ENCODE measurements around the gene EN2. TPM values are rescaled to one million over a fixed set of nuclear protein-coding genes. Genes with fewer than 3 reads are reported as not detected.

Gene EN2
- total RNA-seq, 1 donor from 2014 or later, result not detected

GRCh38 chr7:155462163-155462735, 4.3 kb downstream of the EN2 start:
- intact Hi-C loops (cut with micrococcal nuclease), result no loop called here

- intact Hi-C loops (cut with micrococcal nuclease), result no loop called here
Measured at GRCh38 chr7:155463114-155463811, 5.3 kb downstream of the EN2 start.

GRCh38 chr7:155464183-155464582, 6.3 kb downstream of the EN2 start:
- intact Hi-C loops (cut with micrococcal nuclease), result loop anchor here (2.0 kb wide), 1 partner anchor 69 kb away; no protein-coding TSS in a partner anchor

- intact Hi-C loops (cut with micrococcal nuclease), result loop anchor here (2.0 to 5.0 kb wide), 4 partner anchors 68 to 1537 kb away; no protein-coding TSS in a partner anchor
Measured at GRCh38 chr7:155464948-155465739, 7.2 kb downstream of the EN2 start.

- intact Hi-C loops (cut with micrococcal nuclease), result loop anchor here (2.0 to 5.0 kb wide), 6 partner anchors 13 to 1555 kb away; no protein-coding TSS in a partner anchor
Measured at GRCh38 chr7:155465761-155466141, 7.8 kb downstream of the EN2 start.

- intact Hi-C loops (cut with micrococcal nuclease), result loop anchor here (2.0 to 5.0 kb wide), 5 partner anchors 13 to 1555 kb away; no protein-coding TSS in a partner anchor
Measured at GRCh38 chr7:155466142-155466813, 8.3 kb downstream of the EN2 start.

- intact Hi-C loops (cut with micrococcal nuclease), result loop anchor here (2.0 to 5.0 kb wide), 5 partner anchors 14 to 1554 kb away; no protein-coding TSS in a partner anchor
Measured at GRCh38 chr7:155466814-155467733, 9.1 kb downstream of the EN2 start.

- intact Hi-C loops (cut with micrococcal nuclease), result loop anchor here (2.0 to 5.0 kb wide), 6 partner anchors 15 to 1553 kb away; no protein-coding TSS in a partner anchor
Measured at GRCh38 chr7:155467846-155468784, 10.2 kb downstream of the EN2 start.

GRCh38 chr7:155468785-155469148, 10.8 kb downstream of the EN2 start:
- intact Hi-C loops (cut with micrococcal nuclease), result loop anchor here (2.0 to 5.0 kb wide), 4 partner anchors 40 to 1534 kb away; no protein-coding TSS in a partner anchor

- intact Hi-C loops (cut with micrococcal nuclease), result loop anchor here (2.0 to 5.0 kb wide), 4 partner anchors 39 to 1533 kb away; no protein-coding TSS in a partner anchor
Measured at GRCh38 chr7:155469311-155470185, 11.6 kb downstream of the EN2 start.

GRCh38 chr7:155470186-155470487, 12.2 kb downstream of the EN2 start:
- intact Hi-C loops (cut with micrococcal nuclease), result no loop called here

- intact Hi-C loops (cut with micrococcal nuclease), result no loop called here
Measured at GRCh38 chr7:155470686-155471638, 13.0 kb downstream of the EN2 start.

- intact Hi-C loops (cut with micrococcal nuclease), result no loop called here
Measured at GRCh38 chr7:155471718-155472117, 13.8 kb downstream of the EN2 start.

GRCh38 chr7:155477476-155477875, 19.5 kb downstream of the EN2 start:
- intact Hi-C loops (cut with micrococcal nuclease), result loop anchor here (1.0 kb wide), 1 partner anchor 13 kb away; no protein-coding TSS in a partner anchor

- intact Hi-C loops (cut with micrococcal nuclease), result no loop called here
Measured at GRCh38 chr7:155481764-155482163, 23.8 kb downstream of the EN2 start.

GRCh38 chr7:155482511-155483183, 24.7 kb downstream of the EN2 start:
- intact Hi-C loops (cut with micrococcal nuclease), result no loop called here
